Pancreas (tissue), 10 donors: ENCODE results near the gene TFDP3. TPM values are rescaled to one million over a fixed set of nuclear protein-coding genes. Genes with fewer than 3 reads are reported as not detected.

Experiments
- ATAC-seq, 4 donors: fragments of 200-7000 bp; cut with Tn5 transposase; one replicate each; pipeline versions ENCODE4 v1.8.0 to v1.9.1; 2020; ENCODE audit warnings: mild to moderate bottlenecking in 4 of 4, moderate library complexity in 4 of 4
- DNase-seq, 6 donors: peaks; one replicate each; pipeline ENCODE4 v3.0.0-alpha.2; 2020
- FAIRE-seq: peaks from 2 replicates; lab custom pipeline; 2012; peaks lifted over from hg19 to GRCh38; lab: Jason Lieb, UNC
- H3K27ac ChIP-seq, 4 donors: fragments of 200-600 bp; sonication (generic); 1 replicate in 3 of 4; 2 replicates in 1 of 4; pipeline versions ENCODE4 v1.5.0 to v1.8.0; 2020
- H3K27me3 ChIP-seq, 4 donors: fragments of 200-600 bp; one replicate each; pipeline ENCODE4 v1.8.0; 2021
- H3K36me3 ChIP-seq, 3 donors: fragments of 200-600 bp; sonication (generic) in 1 of 3; one replicate each; pipeline versions ENCODE4 v1.5.0 to v1.8.0; 2020 to 2021
- H3K4me1 ChIP-seq, 3 donors: fragments of 200-600 bp; one replicate each; pipeline ENCODE4 v1.8.0; 2021
- H3K4me3 ChIP-seq, 4 donors: fragments of 200-600 bp; sonication (generic) in 2 of 4; one replicate each; pipeline versions ENCODE4 v1.5.0 to v1.8.0; 2020 to 2021
- H3K9me3 ChIP-seq, 4 donors: fragments of 200-600 bp; one replicate each; pipeline ENCODE4 v1.8.0; 2021
- CTCF ChIP-seq, 4 donors: fragments of 200-600 bp; sonication (generic) in 3 of 4; IDR thresholded peaks; one replicate each; pipeline versions ENCODE4 v1.5.0 to v1.8.0; 2021; ENCODE audit warnings: antibody characterized with exemption in 4 of 4
- WGBS, 2 donors: extraction: QIAGEN DNeasy Blood & Tissue Kit; methylation state at CpG; one replicate each; pipeline ENCODE4 v1.1.7; 2013; 5-methylcytosine and 5-hydroxymethylcytosine counted together
- intact Hi-C, 3 donors: fragments of 100-400 bp; cut with DNase I; formaldehyde crosslinking; loops; one replicate each; pipeline versions ENCODE4 v1.11.1 to v1.14.2; 2022
- polyA plus RNA-seq, 2 donors: library from polyadenylated mRNA; stranded (reverse); fragments of 200-250 nt; gene quantifications; one replicate each; pipeline ENCODE4 v1.2.3, GENCODE V29; 2013
- total RNA-seq, 6 donors: library from RNA; stranded (reverse); fragmentation: NEBNext Ultra II Directional in 4 of 6; extraction: Animal tissue kit (Norgen Biotek cat#: 25700) in 4 of 6; gene quantifications; one replicate each; pipeline versions ENCODE4 v1.2.1 to v1.2.4, GENCODE V29; 2021 to 2023
- donor health status: healthy with polysubstance abuse.
- donor health status: DM: no; HTN: no; CAD: no; lungs with moderate emphysema.
- donor health status: DM: no; HTN: no; CAD: no.
- donor health status: control.
- donor health status: control.
- donor health status: Bipolar disorder and iron deficiency.
- donor health status: DM: yes; HTN: yes; CAD: no.
- donor health status: DM: no; HTN: no; CAD: no.
- donor health status: DM: no; HTN: no; CAD: no.
- donor health status: DM: yes; HTN: yes; CAD: no.

Gene TFDP3
- total and polyA plus RNA-seq, 8 donors: not detected

GRCh38 chrX:133246921-133247320 lies 28.8 kb upstream of the TFDP3 start:
- no peak for DNase-seq
- intact Hi-C loops: no loop called here
- FAIRE-seq: no peak
- no peak for ATAC-seq
- no peak overlapping the region for H3K4me3 ChIP-seq
- no peak overlapping the region for H3K27ac ChIP-seq
- peaks cover 0 to 6% (median 0%) of the 10 kb centered on the region in 4 donors for H3K27me3 ChIP-seq
- TF ChIP-seq CTCF (IDR thresholded peaks at IDR 0.05): no peak
- no peaks in the 10 kb centered on the region for H3K36me3 ChIP-seq
- H3K4me1 ChIP-seq: no peaks in the 10 kb centered on the region
- H3K9me3 ChIP-seq: no peaks in the 10 kb centered on the region

GRCh38 chrX:133235830-133236229 lies 17.7 kb upstream of the TFDP3 start:
- 73 to 96% methylated on average over 3 of the region's 3 CpGs for WGBS, 2 donors

GRCh38 chrX:133232331-133232730 lies 14.2 kb upstream of the TFDP3 start:
- Histone ChIP-seq H3K9me3 (no peaks in the 10 kb centered on the region), H3K36me3 (no peaks in the 10 kb centered on the region), H3K4me1 (no peaks in the 10 kb centered on the region), H3K27ac (no peak overlapping the region), H3K27me3 (peaks cover 0 to 3% (median 0%) of the 10 kb centered on the region in 4 donors), H3K4me3 (no peak overlapping the region)
- intact Hi-C loops: no loop called here
- TF ChIP-seq CTCF (IDR thresholded peaks at IDR 0.05): no peak
- ATAC-seq: no peak
- WGBS, 2 donors: 52 to 68% methylated on average over 1 of the region's 1 CpG
- no peak for FAIRE-seq
- no peak for DNase-seq

More at GRCh38 chrX:133235830-133236229, 17.7 kb upstream of the TFDP3 start:
- Histone ChIP-seq H3K27ac (no peak overlapping the region), H3K27me3 (peaks cover 0 to 3% (median 0%) of the 10 kb centered on the region in 4 donors), H3K9me3 (no peaks in the 10 kb centered on the region), H3K36me3 (no peaks in the 10 kb centered on the region), H3K4me3 (no peak overlapping the region), H3K4me1 (no peaks in the 10 kb centered on the region)
- TF ChIP-seq CTCF (IDR thresholded peaks at IDR 0.05): no peak
- intact Hi-C loops: no loop called here
- no peak for DNase-seq
- no peak for FAIRE-seq
- no peak for ATAC-seq

- no peaks in the 10 kb centered on the region for H3K9me3 ChIP-seq
- WGBS, 2 donors: 78 to 87% methylated on average over 4 of the region's 4 CpGs
- no peak for DNase-seq
- no peaks in the 10 kb centered on the region for H3K36me3 ChIP-seq
- intact Hi-C loops: no loop called here
- no peaks in the 10 kb centered on the region for H3K4me1 ChIP-seq
- H3K27ac ChIP-seq: no peak overlapping the region
- ATAC-seq: no peak
- no peak for TF ChIP-seq CTCF (IDR thresholded peaks at IDR 0.05)
- no peak overlapping the region for H3K4me3 ChIP-seq
- FAIRE-seq: no peak
- no peaks in the 10 kb centered on the region for H3K27me3 ChIP-seq
Observed at GRCh38 chrX:133229361-133229760, 11.2 kb upstream of the TFDP3 start.

GRCh38 chrX:133215747-133216146 lies 2.4 kb downstream of the TFDP3 start:
- peak in 2 of 4 donors; percentile 44 to 57 for ATAC-seq
- WGBS, 2 donors: 81 to 86% methylated on average over 1 of the region's 1 CpG

More at GRCh38 chrX:133215747-133216146, 2.4 kb downstream of the TFDP3 start:
- no peaks in the 10 kb centered on the region for H3K9me3 ChIP-seq
- H3K4me3 ChIP-seq: no peak overlapping the region
- TF ChIP-seq CTCF (IDR thresholded peaks at IDR 0.05): peak in 1 of 4 donors; percentile 8
- intact Hi-C loops: no loop called here
- H3K36me3 ChIP-seq: no peaks in the 10 kb centered on the region
- H3K27me3 ChIP-seq: peaks cover 0 to 2% (median 0%) of the 10 kb centered on the region in 4 donors
- H3K27ac ChIP-seq: no peak overlapping the region
- no peak for FAIRE-seq
- H3K4me1 ChIP-seq: no peaks in the 10 kb centered on the region
- no peak for DNase-seq
